GM12872 (cell line): ENCODE measurements around the gene RAD51B.

Experiments used
- TF ChIP-seq, protein P1 (sequence below): IDR thresholded peaks from 3 replicates; pipeline ENCODE4 v1.5.1; 2011; ENCODE audit warnings: low read depth, mild to moderate bottlenecking, low read length, moderate library complexity; ENCODE audit not compliant: insufficient read depth

The RAD51B gene

DNA sequence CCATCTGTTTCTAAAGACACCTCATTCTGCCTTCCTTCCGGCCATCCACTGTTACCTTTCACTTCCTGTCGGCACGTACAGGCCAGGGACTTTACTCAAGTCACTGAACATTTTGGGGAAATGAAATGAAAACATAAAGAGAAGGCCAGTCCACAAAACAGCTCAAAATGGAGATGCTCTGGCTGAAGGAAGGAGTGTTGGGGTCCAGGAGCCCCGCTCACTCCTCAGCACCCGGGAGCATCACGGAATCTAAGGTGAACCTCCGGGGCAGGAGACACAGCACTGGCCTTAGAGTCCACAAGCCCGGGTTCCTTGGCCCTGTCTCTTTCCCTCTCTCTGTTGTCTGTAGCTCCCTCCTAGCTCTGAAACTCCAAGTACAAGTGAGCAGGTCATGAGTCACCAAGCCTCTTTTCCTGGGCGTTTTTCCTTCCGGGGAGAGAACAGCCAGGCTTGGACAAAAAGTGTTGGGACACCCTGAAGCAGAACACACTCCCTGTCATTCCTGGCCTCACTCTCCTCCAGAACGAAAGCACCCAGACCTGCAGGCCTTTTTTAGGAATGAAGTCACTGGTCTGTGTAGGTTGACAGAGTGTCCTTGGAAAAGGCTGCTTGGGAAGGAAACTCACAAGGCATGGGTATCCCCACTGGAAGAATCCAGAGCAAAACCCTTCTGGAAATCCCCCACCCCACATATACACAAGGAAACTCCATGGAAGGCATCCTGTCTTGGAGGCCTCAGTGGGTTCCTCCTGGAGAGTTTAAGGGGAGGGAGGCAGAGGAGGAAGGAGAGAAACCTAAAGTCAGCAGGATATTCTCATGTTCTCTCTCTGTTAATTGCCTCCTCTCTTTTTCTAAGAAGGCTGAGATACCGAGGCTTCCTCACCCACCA is 728.0 kb downstream of the RAD51B start:
- TF ChIP-seq, protein P1, sequence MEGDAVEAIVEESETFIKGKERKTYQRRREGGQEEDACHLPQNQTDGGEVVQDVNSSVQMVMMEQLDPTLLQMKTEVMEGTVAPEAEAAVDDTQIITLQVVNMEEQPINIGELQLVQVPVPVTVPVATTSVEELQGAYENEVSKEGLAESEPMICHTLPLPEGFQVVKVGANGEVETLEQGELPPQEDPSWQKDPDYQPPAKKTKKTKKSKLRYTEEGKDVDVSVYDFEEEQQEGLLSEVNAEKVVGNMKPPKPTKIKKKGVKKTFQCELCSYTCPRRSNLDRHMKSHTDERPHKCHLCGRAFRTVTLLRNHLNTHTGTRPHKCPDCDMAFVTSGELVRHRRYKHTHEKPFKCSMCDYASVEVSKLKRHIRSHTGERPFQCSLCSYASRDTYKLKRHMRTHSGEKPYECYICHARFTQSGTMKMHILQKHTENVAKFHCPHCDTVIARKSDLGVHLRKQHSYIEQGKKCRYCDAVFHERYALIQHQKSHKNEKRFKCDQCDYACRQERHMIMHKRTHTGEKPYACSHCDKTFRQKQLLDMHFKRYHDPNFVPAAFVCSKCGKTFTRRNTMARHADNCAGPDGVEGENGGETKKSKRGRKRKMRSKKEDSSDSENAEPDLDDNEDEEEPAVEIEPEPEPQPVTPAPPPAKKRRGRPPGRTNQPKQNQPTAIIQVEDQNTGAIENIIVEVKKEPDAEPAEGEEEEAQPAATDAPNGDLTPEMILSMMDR: no peak

- TF ChIP-seq, protein P1: no peak
Observed at GRCh38 chr14:68548194-68549076, 728.9 kb downstream of the RAD51B start.

DNA sequence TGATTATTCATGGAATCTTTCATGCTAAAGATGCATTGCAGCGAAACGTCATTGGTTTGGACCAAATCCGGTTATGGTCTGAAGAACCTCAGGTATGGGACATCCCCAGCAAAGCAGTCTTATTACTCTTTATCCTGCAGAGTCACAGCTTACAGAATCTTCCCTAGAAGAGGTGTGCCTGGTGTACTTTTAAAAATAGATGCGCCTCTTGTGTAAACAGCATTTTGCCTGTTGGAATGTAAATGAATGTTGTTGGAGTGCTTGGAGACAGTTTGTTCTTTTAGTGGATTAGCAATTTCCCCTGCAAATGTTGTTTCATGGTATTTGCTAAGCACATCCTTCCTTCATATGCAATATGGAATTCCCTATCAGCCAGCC is 730.7 kb downstream of the RAD51B start:
- TF ChIP-seq, protein P1: no peak

- TF ChIP-seq, protein P1: no peak
Observed at GRCh38 chr14:68551045-68551683, 731.6 kb downstream of the RAD51B start.

DNA sequence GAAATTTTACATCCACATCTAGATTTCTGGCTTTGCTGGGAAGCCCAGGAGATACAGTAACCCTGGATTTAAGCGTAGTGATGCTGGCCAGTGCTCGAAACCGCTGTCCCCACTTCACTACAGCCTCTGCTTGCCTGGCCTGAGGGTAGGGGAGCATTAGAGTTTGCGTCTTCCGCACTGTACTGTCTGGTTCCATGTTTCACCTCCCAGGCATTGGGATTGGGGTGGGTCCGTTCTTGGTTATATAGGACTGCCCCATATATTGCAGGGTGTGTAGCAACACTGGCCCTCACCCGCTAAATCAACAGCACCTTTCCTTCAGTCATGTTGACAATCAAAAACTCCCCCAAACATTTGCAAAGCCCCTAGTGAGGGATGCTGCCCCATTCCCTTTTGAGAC is 732.5 kb downstream of the RAD51B start:
- TF ChIP-seq, protein P1: no peak

GRCh38 chr14:68552602-68553001 is 733.0 kb downstream of the RAD51B start:
- TF ChIP-seq, protein P1: no peak

GRCh38 chr14:68553311-68553710 is 733.7 kb downstream of the RAD51B start:
- TF ChIP-seq, protein P1: no peak
